VCaP (cell line): ENCODE measurements around the gene FHOD3.

Experiments
- H3K27ac ChIP-seq: fragments of 450-650 bp; 2 replicates; pipeline ENCODE4 v1.5.1; 2017
- CTCF ChIP-seq: fragments of 450-650 bp; conservative IDR thresholded peaks from 2 replicates; pipeline ENCODE4 v1.5.1; 2017; ENCODE audit warnings: mild to moderate bottlenecking, moderate library complexity

Gene FHOD3

GRCh38 chr18:36337679-36338402, 40.3 kb downstream of the FHOD3 start:
- TF ChIP-seq CTCF: no peak
- peak overlapping the region; percentile 64 for H3K27ac ChIP-seq

GRCh38 chr18:36338403-36338933, 41.0 kb downstream of the FHOD3 start:
- no peak for TF ChIP-seq CTCF
- H3K27ac ChIP-seq: peak overlapping the region; percentile 64

- peak overlapping the region; percentile 64 for H3K27ac ChIP-seq
- TF ChIP-seq CTCF: no peak
These were observed 42.7 kb downstream of the FHOD3 start for GRCh38 chr18:36340246-36340645.

- H3K27ac ChIP-seq: no peak overlapping the region
- TF ChIP-seq CTCF: no peak
These were observed 44.4 kb downstream of the FHOD3 start for GRCh38 chr18:36341944-36342343.

GRCh38 chr18:36348331-36348730, 50.8 kb downstream of the FHOD3 start:
- peak overlapping the region; percentile 97 for H3K27ac ChIP-seq
- TF ChIP-seq CTCF: no peak

GRCh38 chr18:36348971-36349417, 51.5 kb downstream of the FHOD3 start:
- TF ChIP-seq CTCF: no peak
- peak overlapping the region; percentile 97 for H3K27ac ChIP-seq

GRCh38 chr18:36349552-36349951, 52.0 kb downstream of the FHOD3 start:
- no peak for TF ChIP-seq CTCF
- peak overlapping the region; percentile 97 for H3K27ac ChIP-seq
